GM19023 (cell line): ENCODE data around the gene IGSF11.
"Not testable (repeated sequence)": the region's sequence is repeated elsewhere in the genome, so short reads cannot be mapped to it uniquely, and the experiment has no call there.

Experiments used
- ATAC-seq: cut with Tn5 transposase; IDR thresholded peaks from one replicate; pipeline ENCODE4 v1.9.1; 2021; ENCODE audit warnings: mild to moderate bottlenecking, moderate library complexity; ENCODE audit not compliant: unreplicated experiment

IGSF11 gene, protein sequence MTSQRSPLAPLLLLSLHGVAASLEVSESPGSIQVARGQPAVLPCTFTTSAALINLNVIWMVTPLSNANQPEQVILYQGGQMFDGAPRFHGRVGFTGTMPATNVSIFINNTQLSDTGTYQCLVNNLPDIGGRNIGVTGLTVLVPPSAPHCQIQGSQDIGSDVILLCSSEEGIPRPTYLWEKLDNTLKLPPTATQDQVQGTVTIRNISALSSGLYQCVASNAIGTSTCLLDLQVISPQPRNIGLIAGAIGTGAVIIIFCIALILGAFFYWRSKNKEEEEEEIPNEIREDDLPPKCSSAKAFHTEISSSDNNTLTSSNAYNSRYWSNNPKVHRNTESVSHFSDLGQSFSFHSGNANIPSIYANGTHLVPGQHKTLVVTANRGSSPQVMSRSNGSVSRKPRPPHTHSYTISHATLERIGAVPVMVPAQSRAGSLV

DNA sequence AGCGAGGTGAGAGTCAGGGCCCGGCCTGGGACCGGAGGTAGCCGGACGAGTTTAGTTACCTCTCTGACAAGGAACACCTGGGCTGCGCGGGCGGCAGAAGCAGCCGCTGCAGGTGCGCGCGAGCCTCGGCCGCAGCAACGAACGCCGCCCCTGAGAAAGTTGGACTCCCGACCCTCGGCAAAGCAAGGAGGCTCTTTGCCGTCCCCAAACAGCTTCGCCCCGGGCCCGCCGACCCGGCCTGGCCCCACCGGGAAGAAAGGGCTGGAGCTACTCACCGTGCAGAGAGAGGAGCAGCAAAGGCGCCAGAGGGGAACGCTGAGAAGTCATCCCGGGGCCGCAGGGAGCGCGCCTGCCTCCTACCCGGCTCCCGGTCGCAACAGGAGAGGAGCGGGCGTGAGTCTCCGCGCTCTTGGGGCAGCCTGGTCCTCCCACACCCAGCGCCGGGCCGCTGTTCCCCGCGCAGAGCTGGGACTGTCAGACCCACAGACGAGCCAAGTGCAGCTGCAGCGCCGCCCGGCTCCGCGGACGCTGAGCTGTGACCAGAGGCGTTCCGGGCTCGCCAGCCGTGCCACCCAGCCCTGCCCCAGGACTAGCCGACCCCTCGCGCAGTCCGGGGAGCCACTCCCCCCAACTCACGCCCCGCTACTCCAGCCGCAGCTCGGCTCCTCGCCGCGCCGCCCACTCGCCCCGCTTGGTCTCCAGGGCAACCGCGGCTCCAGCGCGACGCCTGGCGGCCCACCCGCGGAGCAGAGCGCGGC lies at the start of gene IGSF11:
TSS of gene IGSF11 (minus strand) at position 591 of the 758 bp plus-strand sequence. CDS start at position 327, 264 bp downstream.
- ATAC-seq: peak; percentile 98

DNA sequence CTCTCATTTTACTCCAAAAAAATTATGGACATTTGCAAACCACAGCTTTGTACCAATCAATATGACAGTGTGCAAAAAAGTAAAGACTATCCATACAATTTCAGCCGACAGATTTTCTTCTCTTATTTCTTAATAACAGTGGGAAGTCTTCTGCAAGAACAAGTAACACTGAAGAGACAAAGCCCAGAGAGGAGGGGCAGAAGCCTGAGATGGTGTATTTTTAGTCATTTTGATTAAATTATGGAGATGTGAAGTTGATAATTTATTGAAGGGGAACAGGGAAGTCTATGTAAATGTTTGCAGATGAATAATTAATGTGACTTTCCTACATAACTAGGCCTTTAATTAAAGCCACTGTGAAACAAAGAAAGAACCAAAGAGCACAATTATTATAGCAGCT lies 45.7 kb upstream of the IGSF11 start:
- no peak for ATAC-seq

DNA sequence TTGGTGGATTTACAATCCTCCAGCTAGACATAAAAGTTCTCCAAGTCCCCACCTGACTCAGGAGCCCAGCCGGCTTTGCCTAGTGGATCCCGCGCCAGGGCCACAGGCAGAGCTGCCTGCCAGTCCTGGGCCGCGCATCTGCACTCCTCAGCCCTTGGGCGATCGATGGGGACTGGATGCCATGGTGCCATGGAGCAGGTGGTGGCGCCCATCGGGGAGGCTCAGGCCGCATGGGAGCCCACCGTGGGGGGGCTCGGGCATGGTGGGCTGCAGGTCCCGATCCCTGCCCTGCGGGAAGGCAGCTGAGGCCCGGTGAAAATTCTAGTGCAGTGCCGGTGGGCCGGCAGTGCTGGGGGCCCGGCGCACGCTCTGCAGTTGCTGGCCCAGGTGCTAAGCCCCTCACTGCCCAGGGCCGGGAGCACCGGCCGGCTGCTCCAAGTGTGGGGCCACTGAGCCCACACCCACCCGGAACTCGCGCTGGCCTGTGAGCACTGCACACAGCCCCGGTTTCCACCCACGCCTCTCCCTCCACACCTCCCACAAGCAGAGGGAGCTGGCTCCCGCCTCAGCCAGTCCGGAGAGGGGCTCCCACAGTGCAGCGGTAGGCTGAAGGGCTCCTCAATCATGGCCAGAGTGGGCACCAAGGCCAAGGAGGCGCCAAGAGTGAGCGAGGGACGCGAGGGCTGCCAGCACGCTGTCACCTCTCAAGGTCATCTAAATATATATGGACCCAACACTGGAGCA lies 38.8 kb upstream of the IGSF11 start:
- no peak for ATAC-seq

DNA sequence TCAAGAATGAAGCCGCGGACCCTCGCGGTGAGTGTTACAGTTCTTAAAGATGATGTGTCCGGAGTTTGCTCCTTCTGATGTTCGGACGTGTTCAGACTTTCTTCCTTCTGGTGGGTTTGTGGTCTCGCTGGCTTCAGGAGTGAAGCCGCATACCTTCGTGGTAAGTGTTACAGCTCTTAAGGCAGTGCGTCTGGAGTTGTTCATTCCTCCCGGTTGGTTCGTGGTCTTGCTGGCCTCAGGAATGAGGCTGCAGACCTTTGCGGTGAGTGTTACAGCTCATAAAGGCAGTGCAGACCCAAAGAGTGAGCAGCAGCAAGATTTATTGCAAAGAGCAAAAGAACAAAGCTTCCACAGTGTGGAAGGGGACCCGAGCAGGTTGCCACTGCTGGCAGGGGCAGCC lies 37.8 kb upstream of the IGSF11 start:
- ATAC-seq: not testable (repeated sequence)

DNA sequence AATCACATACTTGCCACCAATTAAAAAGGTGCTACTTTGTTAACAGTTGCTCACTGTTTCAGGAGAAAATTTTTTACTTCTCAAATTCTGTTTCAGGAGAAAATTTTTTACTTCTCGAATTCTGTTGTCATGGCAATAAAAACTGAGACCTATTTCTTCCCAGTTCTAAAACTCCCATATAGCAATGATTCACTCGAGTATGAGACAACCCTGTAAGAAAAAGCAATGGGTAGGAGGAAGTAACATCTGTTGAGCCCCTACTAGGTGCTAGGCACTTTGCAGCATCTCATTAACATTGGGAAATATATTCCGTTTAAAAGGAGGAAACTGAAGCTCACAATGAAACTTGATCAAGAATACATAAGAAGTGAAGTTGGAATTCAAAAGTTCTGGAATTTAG lies 35.1 kb upstream of the IGSF11 start:
- ATAC-seq: no peak

DNA sequence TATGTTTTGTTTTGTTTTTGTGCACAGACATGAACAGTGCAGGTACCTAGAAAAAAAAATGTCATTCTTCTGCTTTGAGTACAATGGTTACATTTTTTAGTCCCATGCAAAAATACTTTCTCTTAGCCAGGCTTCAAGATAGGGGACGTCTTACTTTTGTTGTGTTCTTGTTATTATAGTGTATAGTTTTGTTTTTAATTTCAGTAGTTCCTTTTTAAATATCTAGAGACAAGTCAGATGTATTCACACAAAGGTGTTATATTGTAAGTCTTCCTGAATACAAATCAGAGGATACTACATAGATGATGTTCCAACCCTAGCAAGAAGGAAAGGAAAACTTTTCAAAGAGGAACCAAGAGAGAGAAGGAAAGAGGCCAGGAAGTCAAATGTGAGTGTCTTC lies 28.8 kb upstream of the IGSF11 start:
- ATAC-seq: no peak

DNA sequence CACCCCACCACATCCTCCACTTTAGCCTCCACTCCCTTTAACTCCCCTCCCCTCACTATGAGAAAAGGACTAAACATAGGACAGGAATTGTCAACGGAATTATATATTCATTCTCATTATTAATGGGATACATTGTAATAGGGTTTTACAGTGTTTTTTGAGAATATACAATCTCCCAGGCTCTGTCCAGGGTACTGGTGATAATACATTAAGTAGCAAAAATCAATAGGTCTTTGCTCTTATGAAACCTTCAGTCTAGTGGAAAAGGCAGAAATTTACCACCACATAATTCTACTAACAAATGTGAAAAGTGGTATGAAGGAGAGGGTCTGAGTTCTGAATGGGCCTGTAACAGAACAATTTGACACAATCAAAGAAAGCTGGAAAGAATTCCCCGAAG lies 28.2 kb upstream of the IGSF11 start:
- ATAC-seq: no peak

DNA sequence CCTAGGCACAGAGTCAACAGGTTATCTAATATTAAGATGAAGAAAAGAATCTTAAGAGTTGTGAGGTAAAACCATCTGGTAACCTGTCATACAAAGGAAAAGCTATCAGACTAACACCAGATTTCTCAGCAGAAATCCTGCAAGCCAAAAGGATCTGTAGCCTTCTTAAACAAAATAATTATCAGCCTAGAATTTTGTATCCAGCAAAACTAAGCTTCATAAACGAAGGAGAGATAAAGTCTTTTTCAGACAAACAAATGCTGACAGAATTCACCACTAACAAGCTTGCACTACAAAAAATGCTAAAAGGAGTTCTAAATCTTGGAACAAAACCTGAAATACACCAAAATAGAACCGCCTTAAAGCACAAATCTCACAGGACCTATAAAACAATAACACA lies 9.9 kb upstream of the IGSF11 start:
- no peak for ATAC-seq

DNA sequence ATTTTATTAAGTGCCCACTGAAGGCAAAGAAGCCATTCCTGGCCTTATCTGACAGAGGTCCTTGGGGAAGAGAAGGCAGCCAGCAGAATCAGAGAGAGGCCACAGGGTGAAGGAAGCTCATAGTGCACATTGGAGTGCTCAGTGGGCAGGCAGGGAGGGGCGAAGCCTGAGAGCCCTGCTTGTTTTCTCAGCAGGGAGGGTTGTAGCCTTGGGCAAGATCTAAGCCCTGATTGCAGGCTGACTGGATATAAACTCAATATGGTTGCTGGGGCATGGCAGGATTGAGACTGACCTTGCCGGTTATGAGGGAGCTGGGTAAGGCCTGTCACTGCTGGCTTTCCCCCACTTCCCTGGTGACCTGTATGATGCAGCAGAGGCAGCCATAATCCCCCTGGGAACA lies 7.5 kb upstream of the IGSF11 start:
- ATAC-seq: no peak

DNA sequence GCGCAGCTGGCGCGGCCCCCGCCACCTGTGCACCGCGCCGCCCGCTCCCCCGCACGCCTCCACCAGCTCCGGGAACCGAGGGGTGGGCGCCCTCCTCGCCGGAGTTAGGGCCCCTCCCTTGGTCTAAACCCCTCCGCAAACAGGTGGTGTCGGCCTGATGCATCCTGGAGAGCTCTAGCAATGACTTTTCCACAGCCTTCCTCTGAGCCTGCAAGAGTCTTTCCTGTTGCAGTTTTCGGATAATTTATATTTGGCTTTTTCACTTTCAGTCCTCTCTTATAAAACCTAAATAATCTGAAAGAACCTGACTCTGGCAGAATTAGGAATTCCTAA lies 334 bp upstream of the IGSF11 start:
- no peak for ATAC-seq

DNA sequence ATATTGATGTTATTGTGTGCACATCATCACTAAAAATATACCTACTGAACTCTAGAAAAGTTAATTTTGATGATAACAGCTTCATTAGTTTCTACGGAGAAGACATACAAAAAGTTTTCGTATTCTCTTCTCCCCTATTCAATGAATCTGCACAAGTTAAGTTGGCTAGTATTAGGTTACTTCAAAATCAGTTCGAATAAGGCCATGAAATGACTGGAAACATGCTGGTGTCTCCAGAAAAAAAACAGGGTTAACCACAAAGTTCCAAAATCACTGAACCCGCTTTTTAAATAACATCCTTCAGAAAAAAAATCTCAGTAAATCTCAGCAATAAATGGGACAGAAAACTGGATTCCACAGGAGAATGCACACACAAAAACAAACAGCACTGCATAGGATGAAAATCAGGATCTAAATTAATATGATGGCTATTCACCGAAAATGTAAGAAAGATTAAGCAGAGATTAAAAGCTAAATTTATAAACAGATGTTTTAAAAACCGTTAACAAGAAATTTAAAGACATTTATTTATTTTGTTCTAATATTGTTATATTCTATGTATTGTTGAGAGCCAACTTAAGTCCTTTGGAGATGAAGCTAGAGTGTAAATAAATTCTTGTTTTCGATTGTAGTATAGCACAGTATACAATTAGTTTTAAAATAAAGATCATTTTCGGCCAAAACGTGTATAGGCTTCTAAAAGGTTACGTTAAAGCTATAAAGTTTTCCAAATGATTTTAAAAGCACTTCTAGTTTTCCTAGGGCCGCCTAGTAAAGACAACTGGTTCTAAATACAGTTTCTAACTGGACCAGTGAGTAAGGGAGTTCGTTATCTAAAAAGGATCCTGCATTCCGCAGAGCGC lies 1.0 kb downstream of the IGSF11 start:
- ATAC-seq: no peak

DNA sequence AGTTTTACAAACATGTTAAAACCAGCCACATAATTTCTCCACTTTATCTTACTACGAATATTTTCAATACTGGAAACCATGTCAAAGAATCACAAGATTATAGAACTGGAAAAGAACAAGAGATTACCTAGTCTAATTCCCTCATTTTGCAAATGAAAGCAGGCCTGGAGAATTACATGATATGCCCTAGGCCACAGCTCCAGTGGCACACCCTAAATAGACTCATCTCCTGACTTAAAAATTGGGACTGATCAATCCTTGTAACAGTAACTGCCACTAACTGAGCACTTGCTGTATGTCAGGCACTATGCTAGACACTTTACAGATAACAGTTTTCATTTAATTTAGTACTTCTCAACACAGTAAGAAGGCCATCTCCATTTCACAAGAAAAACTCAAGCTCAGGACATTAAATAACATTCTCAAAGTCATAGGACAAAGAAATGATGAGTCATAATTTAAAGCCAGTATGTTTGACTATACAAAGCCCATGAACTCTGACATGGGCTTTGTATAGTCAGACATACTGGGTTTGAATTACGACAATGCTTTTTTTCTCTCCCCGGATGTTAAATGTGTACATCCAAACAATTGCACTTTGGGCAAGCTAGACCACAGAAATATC lies 9.4 kb downstream of the IGSF11 start:
- no peak for ATAC-seq

DNA sequence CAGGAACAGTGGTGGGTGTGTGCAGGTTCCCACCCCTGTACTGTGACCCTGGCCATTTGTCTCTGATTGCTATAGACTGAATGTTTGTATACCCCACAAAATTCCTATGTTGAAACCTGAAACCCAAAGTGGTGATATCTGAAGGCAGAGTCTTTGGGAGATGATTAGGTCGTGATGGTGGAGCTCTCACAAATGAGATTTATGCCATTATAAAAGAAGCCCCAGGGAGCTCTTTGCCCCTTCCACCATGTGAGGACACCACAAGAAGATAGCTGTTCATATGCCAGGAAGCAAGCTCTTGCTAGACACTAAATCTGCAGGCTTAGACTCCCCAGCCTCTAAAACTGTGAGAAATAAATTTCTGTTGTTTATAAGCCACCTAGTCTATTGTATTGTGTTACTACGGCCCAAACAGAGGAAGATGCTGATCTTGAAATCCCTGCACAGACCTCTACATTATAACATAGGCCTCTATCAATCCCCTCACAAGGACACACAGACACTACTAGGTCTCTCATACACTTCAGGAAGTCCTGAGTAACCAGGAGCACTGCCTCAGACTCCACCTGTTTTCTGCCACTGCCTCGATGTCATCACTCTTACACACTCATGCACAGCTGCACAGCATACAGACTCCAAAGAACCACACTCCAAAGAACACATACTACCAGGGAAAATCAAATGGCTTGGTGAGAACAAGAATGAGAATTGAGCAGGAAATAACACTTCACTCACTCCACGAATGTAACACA lies 14.7 kb downstream of the IGSF11 start:
- ATAC-seq: no peak

DNA sequence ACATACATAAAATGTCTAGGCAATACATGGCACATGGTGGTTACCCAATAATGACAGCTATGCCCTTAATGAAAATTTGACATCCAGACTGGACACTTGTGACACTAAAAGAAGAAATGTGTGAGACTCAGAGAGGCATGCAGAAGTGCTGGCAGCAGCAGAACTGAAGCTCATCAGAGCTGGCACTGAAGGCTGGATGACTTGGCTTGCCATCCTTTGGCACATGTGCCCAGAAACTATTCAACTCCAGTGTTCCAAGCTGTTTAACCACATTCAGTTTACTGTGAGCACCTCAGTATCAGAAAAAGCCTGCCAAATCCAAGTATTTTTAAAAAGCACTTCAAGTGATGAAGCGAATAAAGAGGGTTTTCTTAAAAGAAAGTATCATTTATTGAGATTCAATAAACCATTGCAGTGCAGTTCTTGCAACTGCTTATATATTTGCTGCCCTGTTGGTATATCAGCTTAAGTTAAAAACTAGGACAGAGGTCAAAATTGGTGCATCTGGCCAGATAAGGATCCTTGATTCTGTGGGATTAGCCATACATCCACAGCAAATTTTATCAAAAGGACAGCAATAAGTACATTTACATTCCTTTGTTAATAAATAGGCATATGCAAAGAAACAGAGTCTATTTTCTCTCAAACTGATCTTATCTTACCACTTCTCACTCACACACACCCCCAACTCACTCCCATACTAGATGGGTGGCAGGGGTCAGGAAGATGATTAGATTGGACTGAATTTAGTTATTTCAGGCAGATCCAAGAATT lies 15.8 kb downstream of the IGSF11 start:
- no peak for ATAC-seq

DNA sequence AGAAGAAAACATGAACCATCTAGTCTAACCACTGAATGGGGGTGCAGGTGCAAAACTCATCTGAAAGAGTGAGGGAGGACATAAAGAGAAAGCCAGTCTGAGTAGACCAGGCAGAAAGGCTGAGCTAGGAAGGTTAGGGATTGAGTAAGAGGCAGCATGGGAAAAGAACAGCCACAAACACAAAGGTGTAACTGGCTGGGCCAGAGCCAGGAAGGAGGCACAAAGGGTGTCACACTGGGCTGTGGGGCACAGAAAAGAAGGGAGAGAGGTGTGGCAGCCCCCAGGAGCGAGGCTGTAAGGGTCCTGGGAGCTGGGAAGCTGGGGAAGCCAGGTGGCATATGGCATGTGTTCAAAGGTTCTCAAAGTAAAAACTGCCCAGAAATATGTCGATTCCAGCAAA lies 18.7 kb downstream of the IGSF11 start:
- no peak for ATAC-seq

DNA sequence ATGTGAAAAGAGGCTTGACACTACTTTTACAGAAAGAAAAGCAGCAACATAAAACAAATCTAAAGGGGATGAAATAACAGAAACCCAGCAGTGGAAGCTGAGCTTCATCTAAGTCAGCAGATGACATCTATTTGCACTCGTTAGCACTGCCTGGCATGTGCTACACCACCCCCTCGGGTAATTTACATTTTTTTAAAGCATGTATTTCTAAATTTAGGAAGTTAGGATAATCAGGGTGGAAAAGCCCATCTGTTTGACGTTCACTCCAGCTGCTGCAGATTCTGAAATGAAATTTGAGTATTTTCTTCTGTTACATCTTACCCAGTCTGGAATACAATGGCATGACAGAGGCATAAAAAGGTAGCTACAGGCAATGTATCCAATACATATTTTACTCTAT lies 20.7 kb downstream of the IGSF11 start:
- no peak for ATAC-seq

DNA sequence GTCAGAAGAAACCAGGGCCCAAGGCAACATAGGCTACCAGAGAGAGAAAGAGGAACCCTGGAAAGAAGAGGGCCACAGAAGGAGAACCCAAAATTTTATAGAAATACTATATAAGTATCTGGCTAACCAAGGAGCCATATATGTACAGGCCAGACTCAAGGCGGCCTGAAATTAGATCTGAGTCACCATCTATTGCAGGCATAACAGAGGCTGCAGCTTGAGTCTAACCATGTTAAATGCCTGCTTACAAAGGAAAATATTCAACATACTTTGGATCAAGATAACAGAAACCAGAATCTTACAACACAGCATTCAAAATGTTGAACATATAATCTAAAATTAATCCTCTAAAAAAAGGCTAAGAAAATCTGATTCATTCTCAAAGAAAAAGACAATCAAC lies 23.1 kb downstream of the IGSF11 start:
- no peak for ATAC-seq

DNA sequence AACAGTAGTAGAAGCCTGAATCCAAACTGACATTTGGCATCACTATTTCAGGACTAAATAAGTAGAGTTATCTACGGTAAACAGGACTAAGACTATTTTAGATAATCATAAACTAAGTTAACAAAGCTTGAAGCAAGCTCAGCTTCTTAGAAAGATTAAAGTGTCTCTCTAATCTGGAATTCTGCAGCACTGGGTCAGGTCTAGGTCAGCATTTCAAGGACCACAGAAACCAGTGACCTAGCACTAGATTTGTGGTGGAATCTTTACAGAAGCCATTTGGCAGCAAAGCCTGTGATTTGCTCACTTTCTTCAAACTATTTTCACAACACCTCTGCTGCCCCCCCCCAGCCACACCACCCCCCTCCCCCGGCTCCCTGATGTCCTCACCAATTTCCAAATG lies 37.5 kb downstream of the IGSF11 start:
- no peak for ATAC-seq

DNA sequence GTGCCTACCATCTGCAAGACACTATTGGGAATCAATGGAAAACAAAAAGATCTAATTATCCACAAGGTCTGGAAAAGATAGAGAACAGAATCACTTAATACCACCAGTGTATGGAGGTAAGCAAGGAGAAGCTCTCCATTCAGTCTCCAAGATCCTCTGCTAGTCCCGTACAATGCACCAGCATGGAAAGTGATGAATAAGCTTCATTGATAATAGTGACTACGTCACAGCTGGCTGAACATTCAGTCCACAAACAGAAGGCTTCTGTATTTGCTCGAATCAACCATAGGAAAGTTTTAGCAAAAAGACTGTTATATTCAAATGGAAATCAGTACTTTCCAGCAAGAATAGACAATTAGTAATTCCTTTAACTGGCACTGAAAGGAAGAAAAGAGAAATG lies 42.9 kb downstream of the IGSF11 start:
- no peak for ATAC-seq
